ENCODE data around the gene SOCS3. TPM values are rescaled to one million over a fixed set of nuclear protein-coding genes. Genes with fewer than 3 reads are reported as not detected.

Gene SOCS3
- total RNA-seq (2014; rRNA removed; shearing (Covaris generic)) = 47.8 and 50.6 TPM in 2 replicates
- polyA plus RNA-seq (2016; fragmentation: Nextera tagmentation; extraction: Ambion mirVana) = 31.2 and 31.5 TPM in 2 replicates

DNA sequence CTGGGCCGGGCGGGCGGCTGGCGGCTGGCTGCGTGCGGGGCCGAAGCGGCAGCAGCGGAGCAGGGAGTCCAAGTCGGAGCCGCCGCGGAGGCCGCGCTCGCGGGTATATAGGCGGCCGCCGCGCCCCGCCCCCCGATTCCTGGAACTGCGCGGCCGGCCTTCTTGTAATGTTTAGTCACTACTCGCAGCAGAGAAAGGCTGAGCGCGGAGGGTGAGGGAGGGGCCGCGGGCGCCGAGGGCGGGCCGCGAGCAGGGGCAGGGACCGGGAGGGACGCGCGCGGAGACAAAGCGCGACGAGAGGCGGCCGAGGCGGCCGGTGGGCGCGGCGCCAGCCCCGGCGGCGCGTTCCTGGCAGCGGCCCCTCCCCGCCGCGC lies at the start of gene SOCS3:
TSS of gene SOCS3 (minus strand) at position 81 of the 374 bp plus-strand sequence. CDS start 982 bp downstream, outside the sequence.
- peaks cover 42% of the 10 kb centered on the region for H3K79me2 ChIP-seq (ENCODE audit: insufficient read depth)
- no peaks in the 10 kb centered on the region for H3K9me2 ChIP-seq (ENCODE audit: insufficient read depth)
- peak within 1 kb of the TSS; percentile 71 for H2AFZ ChIP-seq
- peak within 1 kb of the TSS; percentile 96 for H3K9ac ChIP-seq
- 0% methylated on average over 1 to 25 of the region's 59 CpGs for WGBS, 2 experiments (ENCODE audit: low coverage in 1 of 2, low lambda C conversion rate in 2 of 2, missing lambda C conversion rate in 2 of 2)
- peaks cover 6% of the 10 kb centered on the region; the same call in 1 of the 2 replicates for H3K36me3 ChIP-seq (ENCODE audit: low read depth)
- H3F3A ChIP-seq (ENCODE audit: insufficient read depth) = peaks cover 26% of the 10 kb centered on the region
- peaks cover 28% of the 10 kb centered on the region for H3K4me1 ChIP-seq (ENCODE audit: insufficient read depth)
- in situ Hi-C loops (cut with MboI) = loop anchor here (5.0 kb wide), 1 partner anchor 62 kb away; no protein-coding TSS in a partner anchor
- peaks cover 9% of the 10 kb centered on the region; the same call in 1 of the 2 replicates for H4K20me1 ChIP-seq (ENCODE audit: insufficient read depth)
- TF ChIP-seq EZH2phosphoT487 (IDR thresholded peaks at IDR 0.05; ENCODE audit: insufficient read depth, low read depth) (no peak), EZH2 (IDR thresholded peaks at IDR 0.05; ENCODE audit: insufficient read depth, poor library complexity, severe bottlenecking) (no peak)
- H3K4me3 ChIP-seq = peak within 1 kb of the TSS; percentile 88
- H3K9me3 ChIP-seq (ENCODE audit: low read depth) = no peaks in the 10 kb centered on the region
- no peaks in the 10 kb centered on the region for H3K27me3 ChIP-seq (replicated peaks; ENCODE audit: insufficient read depth)
- peak within 1 kb of the TSS; percentile 86 for H3K4me2 ChIP-seq (ENCODE audit: unreplicated experiment)
- peak; percentile 99 for DNase-seq
- H3K27ac ChIP-seq = peak within 1 kb of the TSS; percentile 86

GRCh38 chr17:78409191-78409928 lies 49.5 kb upstream of the SOCS3 start:
- WGBS, 2 experiments (ENCODE audit: low coverage in 1 of 2, low lambda C conversion rate in 2 of 2, missing lambda C conversion rate in 2 of 2) = 70 to 72% methylated on average over 12 of the region's 12 CpGs
- in situ Hi-C loops (cut with MboI) = no loop called here
- no peaks in the 10 kb centered on the region; the same call in 1 of the 2 replicates for H3K36me3 ChIP-seq (ENCODE audit: low read depth)

GRCh38 chr17:78408476-78409050 lies 48.7 kb upstream of the SOCS3 start:
- in situ Hi-C loops (cut with MboI) = no loop called here
- H3K9ac ChIP-seq = no peak overlapping the region
- H3K27ac ChIP-seq = no peak overlapping the region
- no peak for DNase-seq
- no peak for TF ChIP-seq EZH2 (IDR thresholded peaks at IDR 0.05; ENCODE audit: insufficient read depth, poor library complexity, severe bottlenecking)
- TF ChIP-seq EZH2phosphoT487 (IDR thresholded peaks at IDR 0.05; ENCODE audit: insufficient read depth, low read depth) = no peak
- H2AFZ ChIP-seq = no peak overlapping the region
- no peaks in the 10 kb centered on the region for H3K9me2 ChIP-seq (ENCODE audit: insufficient read depth)
- peaks cover 92% of the 10 kb centered on the region for H3K79me2 ChIP-seq (ENCODE audit: insufficient read depth)
- H3K4me2 ChIP-seq (ENCODE audit: unreplicated experiment) = no peak overlapping the region
- 87% methylated on average over 23 of the region's 23 CpGs for WGBS, 2 experiments (ENCODE audit: low coverage in 1 of 2, low lambda C conversion rate in 2 of 2, missing lambda C conversion rate in 2 of 2)
- H3K4me3 ChIP-seq = no peak overlapping the region
- H3K9me3 ChIP-seq (ENCODE audit: low read depth) = no peaks in the 10 kb centered on the region
- H4K20me1 ChIP-seq (ENCODE audit: insufficient read depth) = 0 out of 2 replicates have a peak, but pooled peaks cover 4% of the 10 kb centered on the region
- H3K4me1 ChIP-seq (ENCODE audit: insufficient read depth) = peaks cover 3% of the 10 kb centered on the region; the same call in 1 of the 2 replicates
- no peaks in the 10 kb centered on the region for H3K27me3 ChIP-seq (replicated peaks; ENCODE audit: insufficient read depth)
- H3K36me3 ChIP-seq (ENCODE audit: low read depth) = peaks cover 3% of the 10 kb centered on the region; the same call in 1 of the 2 replicates
- no peaks in the 10 kb centered on the region for H3F3A ChIP-seq (ENCODE audit: insufficient read depth)

More at GRCh38 chr17:78409191-78409928, 49.5 kb upstream of the SOCS3 start:
- H3K9me3 ChIP-seq (ENCODE audit: low read depth) = no peaks in the 10 kb centered on the region
- DNase-seq = no peak
- H3K9ac ChIP-seq = no peak overlapping the region
- H3K27me3 ChIP-seq (replicated peaks; ENCODE audit: insufficient read depth) = no peaks in the 10 kb centered on the region
- no peak for TF ChIP-seq EZH2phosphoT487 (IDR thresholded peaks at IDR 0.05; ENCODE audit: insufficient read depth, low read depth)
- no peak for TF ChIP-seq EZH2 (IDR thresholded peaks at IDR 0.05; ENCODE audit: insufficient read depth, poor library complexity, severe bottlenecking)
- 0 out of 2 replicates have a peak, but pooled peaks cover 4% of the 10 kb centered on the region for H4K20me1 ChIP-seq (ENCODE audit: insufficient read depth)
- H3F3A ChIP-seq (ENCODE audit: insufficient read depth) = no peaks in the 10 kb centered on the region
- no peaks in the 10 kb centered on the region for H3K9me2 ChIP-seq (ENCODE audit: insufficient read depth)
- H3K4me3 ChIP-seq = no peak overlapping the region
- H3K79me2 ChIP-seq (ENCODE audit: insufficient read depth) = peaks cover 88% of the 10 kb centered on the region
- no peak overlapping the region for H3K27ac ChIP-seq
- H3K4me2 ChIP-seq (ENCODE audit: unreplicated experiment) = no peak overlapping the region
- peaks cover 3% of the 10 kb centered on the region; the same call in 1 of the 2 replicates for H3K4me1 ChIP-seq (ENCODE audit: insufficient read depth)
- no peak overlapping the region for H2AFZ ChIP-seq

DNA sequence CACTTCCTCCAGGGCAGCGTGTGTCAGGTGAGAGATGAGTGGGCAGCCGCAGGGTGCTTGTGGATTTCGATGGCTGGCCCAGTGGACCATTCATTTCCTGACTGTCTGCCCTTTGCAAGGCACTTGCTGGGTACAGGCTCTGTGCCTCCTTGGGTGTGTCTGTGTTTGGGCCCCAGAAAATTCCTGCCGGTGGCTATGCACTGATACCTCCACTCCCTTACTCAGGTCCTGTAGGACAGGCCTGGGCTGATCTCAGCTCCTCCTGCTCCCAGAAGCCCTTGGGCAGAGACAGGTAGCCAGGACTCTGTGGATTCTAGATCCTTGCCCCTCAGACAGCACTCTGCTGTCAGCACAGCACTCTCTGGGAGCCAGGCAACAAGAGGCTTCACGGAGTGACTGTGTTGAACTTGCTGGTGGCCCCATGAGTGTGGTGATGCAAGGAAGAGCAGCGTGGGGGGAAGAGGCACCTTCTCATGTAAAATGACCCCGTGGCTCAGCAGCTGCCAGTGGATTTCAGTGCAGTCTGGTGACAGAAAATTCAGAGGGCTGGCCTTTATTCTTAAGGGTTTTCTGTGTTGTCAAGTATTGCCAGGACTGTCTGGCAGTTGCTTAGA lies 47.6 kb upstream of the SOCS3 start:
- no peaks in the 10 kb centered on the region for H3K9me3 ChIP-seq (ENCODE audit: low read depth)
- peaks cover 95% of the 10 kb centered on the region for H3K79me2 ChIP-seq (ENCODE audit: insufficient read depth)
- no peaks in the 10 kb centered on the region for H3F3A ChIP-seq (ENCODE audit: insufficient read depth)
- H3K27me3 ChIP-seq (replicated peaks; ENCODE audit: insufficient read depth) = no peaks in the 10 kb centered on the region
- no peak overlapping the region for H3K9ac ChIP-seq
- H4K20me1 ChIP-seq (ENCODE audit: insufficient read depth) = 0 out of 2 replicates have a peak, but pooled peaks cover 4% of the 10 kb centered on the region
- H3K27ac ChIP-seq = no peak overlapping the region
- no peak overlapping the region for H3K4me3 ChIP-seq
- no peaks in the 10 kb centered on the region for H3K9me2 ChIP-seq (ENCODE audit: insufficient read depth)
- H3K4me1 ChIP-seq (ENCODE audit: insufficient read depth) = 0 out of 2 replicates have a peak, but pooled peaks cover under 1% of the 10 kb centered on the region
- H3K36me3 ChIP-seq (ENCODE audit: low read depth) = peaks cover 4% of the 10 kb centered on the region; the same call in 1 of the 2 replicates
- TF ChIP-seq EZH2phosphoT487 (IDR thresholded peaks at IDR 0.05; ENCODE audit: insufficient read depth, low read depth) (no peak), EZH2 (IDR thresholded peaks at IDR 0.05; ENCODE audit: insufficient read depth, poor library complexity, severe bottlenecking) (no peak)
- 97 to 100% methylated on average over 7 of the region's 7 CpGs for WGBS, 2 experiments (ENCODE audit: low coverage in 1 of 2, low lambda C conversion rate in 2 of 2, missing lambda C conversion rate in 2 of 2)
- H2AFZ ChIP-seq = no peak overlapping the region
- H3K4me2 ChIP-seq (ENCODE audit: unreplicated experiment) = no peak overlapping the region
- in situ Hi-C loops (cut with MboI) = no loop called here
- DNase-seq = no peak
